GM12891 (cell line): Measurements from ENCODE around the gene CSF3.

Source experiments
- DNase-seq: peaks from one replicate; pipeline ENCODE4 v3.0.0; 2011; ENCODE audit warnings: low spot score; ENCODE audit not compliant: insufficient read length
- FAIRE-seq: peaks from 2 replicates; lab custom pipeline; 2011; peaks lifted over from hg19 to GRCh38; lab: Jason Lieb, UNC
- PAX5 ChIP-seq: IDR thresholded peaks from 2 replicates; pipeline ENCODE4 v1.6.1; 2011; ENCODE audit warnings: low read length, moderate library complexity, mild to moderate bottlenecking; ENCODE audit not compliant: insufficient read depth, severe bottlenecking
- POLR2A ChIP-seq: IDR thresholded peaks from 2 replicates; pipeline ENCODE4 v1.6.1; 2011; ENCODE audit warnings: low read depth, low read length, control low read depth
- POLR2AphosphoS5 ChIP-seq: IDR thresholded peaks from 2 replicates; pipeline ENCODE4 v1.6.1; 2011; ENCODE audit warnings: low read depth, low read length, control low read depth
- POU2F2 ChIP-seq: IDR thresholded peaks from 2 replicates; pipeline ENCODE4 v1.6.1; 2011; ENCODE audit warnings: low read depth, mild to moderate bottlenecking, control low read depth, low read length, moderate library complexity
- SPI1 ChIP-seq: IDR thresholded peaks from 2 replicates; pipeline ENCODE4 v1.6.1; 2011; ENCODE audit warnings: low read depth, low read length, control low read depth
- TAF1 ChIP-seq: IDR thresholded peaks from 2 replicates; pipeline ENCODE4 v1.6.1; 2011; ENCODE audit warnings: low read depth, low read length, control low read depth

Gene CSF3

GRCh38 chr17:40014375-40014980 lies 762 bp upstream of the CSF3 start:
- TF ChIP-seq POLR2AphosphoS5 (no peak), POLR2A (no peak), SPI1 (no peak), TAF1 (no peak), PAX5 (no peak), POU2F2 (no peak)
- FAIRE-seq: no peak

GRCh38 chr17:40015998-40016985 lies 1.1 kb downstream of the CSF3 start:
- DNase-seq (no peak), FAIRE-seq (no peak)
- no peak for TF ChIP-seq POLR2AphosphoS5
- no peak for TF ChIP-seq POLR2A
- TF ChIP-seq SPI1: no peak
- TF ChIP-seq TAF1: no peak
- TF ChIP-seq PAX5: no peak
- TF ChIP-seq POU2F2: no peak

More at GRCh38 chr17:40014375-40014980, 762 bp upstream of the CSF3 start:
- no peak for DNase-seq

GRCh38 chr17:40017422-40018080 lies 2.3 kb downstream of the CSF3 start:
- DNase-seq (no peak), FAIRE-seq (no peak)
- TF ChIP-seq PAX5 (no peak), POLR2AphosphoS5 (no peak), TAF1 (no peak), POLR2A (no peak), POU2F2 (no peak), SPI1 (no peak)

- TF ChIP-seq PAX5: no peak
- no peak for TF ChIP-seq TAF1
- TF ChIP-seq POLR2AphosphoS5: no peak
- no peak for DNase-seq
- no peak for FAIRE-seq
Observed at GRCh38 chr17:40018211-40019121, 3.2 kb downstream of the CSF3 start.

GRCh38 chr17:40019140-40019991 lies 4.1 kb downstream of the CSF3 start:
- TF ChIP-seq TAF1 (no peak), PAX5 (no peak), SPI1 (no peak), POLR2A (no peak), POLR2AphosphoS5 (no peak), POU2F2 (no peak)
- FAIRE-seq (no peak), DNase-seq (no peak)

GRCh38 chr17:40020146-40020545 lies 4.9 kb downstream of the CSF3 start:
- FAIRE-seq (no peak), DNase-seq (no peak)
- TF ChIP-seq POU2F2: no peak
- no peak for TF ChIP-seq POLR2AphosphoS5
- no peak for TF ChIP-seq PAX5
- no peak for TF ChIP-seq SPI1
- TF ChIP-seq POLR2A: no peak
- TF ChIP-seq TAF1: no peak

- DNase-seq (no peak), FAIRE-seq (no peak)
- TF ChIP-seq TAF1 (no peak), POLR2A (no peak), POU2F2 (no peak), PAX5 (no peak)
Observed at GRCh38 chr17:40021451-40021971, 6.3 kb downstream of the CSF3 start.

- TF ChIP-seq PAX5: no peak
- no peak for TF ChIP-seq SPI1
- TF ChIP-seq POU2F2: no peak
- no peak for TF ChIP-seq POLR2AphosphoS5
- TF ChIP-seq POLR2A: no peak
- no peak for TF ChIP-seq TAF1
- DNase-seq (no peak), FAIRE-seq (no peak)
Observed at GRCh38 chr17:40022497-40022896, 7.3 kb downstream of the CSF3 start.
